ENCODE measurements around the gene ABCG4. TPM values are rescaled to one million over a fixed set of nuclear protein-coding genes. Genes with fewer than 3 reads are reported as not detected.

Gene ABCG4
- total and polyA plus RNA-seq, 2 of the 8 experiments (the other 6 are each of a cell fraction or from before 2014, with no cell fraction given), result 1.8 to 2.3 TPM

DNA sequence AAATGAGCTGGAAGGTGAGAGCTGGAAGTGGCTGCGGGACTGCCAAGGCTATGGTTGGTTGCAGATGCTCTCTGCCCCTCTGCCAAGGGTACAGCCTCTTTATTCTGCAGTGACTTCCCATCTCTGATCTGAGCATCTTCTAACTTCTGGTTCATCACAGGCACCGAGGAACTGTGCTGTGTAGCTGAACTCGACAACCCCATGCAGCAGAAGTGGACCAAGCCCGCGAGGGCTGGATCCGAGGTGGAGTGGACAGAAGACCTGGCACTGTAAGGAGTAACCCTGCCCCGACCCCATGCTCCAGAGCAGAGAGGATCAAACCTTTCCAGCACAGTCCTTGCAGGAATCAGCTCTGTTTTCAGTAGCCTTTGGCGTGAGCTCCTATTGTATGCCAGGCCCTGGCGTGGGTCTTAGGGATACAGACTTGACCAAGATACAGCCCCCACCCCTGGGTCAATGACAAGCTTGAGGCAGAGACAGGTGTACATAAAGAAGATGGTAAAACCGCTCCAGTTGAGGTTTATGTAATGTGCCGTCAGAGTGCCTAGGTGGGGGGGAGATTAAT lies 37.4 kb upstream of the ABCG4 start:
- peaks cover 12% of the 10 kb centered on the region for H3K23me2 ChIP-seq (ENCODE audit: low read depth, low read length)
- H3K79me1 ChIP-seq (ENCODE audit: low read depth, low read length), result no peaks in the 10 kb centered on the region; the same call in 1 of the 2 replicates
- H3K56ac ChIP-seq (replicated peaks; ENCODE audit: insufficient read length, low read depth, low read length), result no peak overlapping the region
- CTCF ChIA-PET (ENCODE audit: partially characterized antibody), result interaction anchor here (0.8 to 5.4 kb wide), 8 partner anchors 11 to 212 kb away, joined by 3 to 25 read pairs (median 4); no protein-coding TSS in a partner anchor
- POLR2A ChIA-PET (ENCODE audit: partially characterized antibody), result interaction anchor here (0.7 to 10.6 kb wide), 7 partner anchors 9 to 205 kb away, joined by 3 to 139 read pairs (median 5); partner anchors contain the start of genes DPAGT1, HINFP and MCAM
- DNase-seq (ENCODE audit: low read depth in 1 of 2, low spot score in 2 of 2) (no peak), FAIRE-seq (no peak)
- H3K14ac ChIP-seq (ENCODE audit: insufficient read length), result no peak overlapping the region
- no peak overlapping the region for H2BK20ac ChIP-seq (ENCODE audit: low read length)
- H3K79me2 ChIP-seq (ENCODE audit: control insufficient read depth in 1 of 2, insufficient read depth in 2 of 2, low read length in 2 of 2), result no peaks in the 10 kb centered on the region
- H3K18ac ChIP-seq (ENCODE audit: extremely low read depth, low read length), result no peak overlapping the region
- TF ChIP-seq CHD2 (IDR thresholded peaks at IDR 0.05; ENCODE audit: low read length) (no peak), POLR2A (IDR thresholded peaks at IDR 0.05; ENCODE audit: control extremely low read depth in 1 of 2, low read depth in 2 of 2, low read length in 2 of 2) (no peak), TBP (IDR thresholded peaks at IDR 0.05; ENCODE audit: low read depth, low read length) (no peak), EZH2 (IDR thresholded peaks at IDR 0.05; ENCODE audit: low read depth, low read length, severe bottlenecking) (no peak), SUZ12 (IDR thresholded peaks at IDR 0.05; ENCODE audit: low read length) (no peak), NANOG (IDR thresholded peaks at IDR 0.05; ENCODE audit: insufficient read depth, low read depth, low read length, poor library complexity, severe bottlenecking) (no peak), BRCA1 (IDR thresholded peaks at IDR 0.05; ENCODE audit: low read depth, low read length) (no peak), SIN3A (conservative IDR thresholded peaks at IDR 0.05 in 1 of 2, IDR thresholded peaks at IDR 0.05 in 1 of 2; ENCODE audit: low read depth in 1 of 2, low read length in 2 of 2) (no peak), RBBP5 (IDR thresholded peaks at IDR 0.05; ENCODE audit: borderline replicate concordance, low read depth, low read length) (no peak), GABPA (IDR thresholded peaks at IDR 0.05; ENCODE audit: borderline replicate concordance, insufficient read depth, low read length) (no peak), BCL11A (IDR thresholded peaks at IDR 0.05; ENCODE audit: low read depth in 2 of 2, low read length in 2 of 2) (no peak)
- H3K4ac ChIP-seq (replicated peaks; ENCODE audit: insufficient read length, low read depth, low read length), result no peak overlapping the region
- no peaks in the 10 kb centered on the region; a peak in 1 of 8 replicates for H3K36me3 ChIP-seq (ENCODE audit: control insufficient read depth in 2 of 4, insufficient read depth in 4 of 4, low read length in 3 of 4)
- H4K20me1 ChIP-seq (replicated peaks in 1 of 2; ENCODE audit: control insufficient read depth in 1 of 2, insufficient read depth in 2 of 2, low read length in 2 of 2), result peaks cover 0 to 4% of the 10 kb centered on the region in 2 experiments
- H3K27me3 ChIP-seq (replicated peaks in 1 of 4; ENCODE audit: control insufficient read depth in 3 of 4, extremely low read depth in 1 of 4, insufficient read depth in 3 of 4, low read length in 3 of 4), result peaks cover 2 to 20% (median 15%) of the 10 kb centered on the region in 4 experiments
- no peak overlapping the region for H4K91ac ChIP-seq (replicated peaks; ENCODE audit: insufficient read length, low read length)
- no peak overlapping the region for H2AK5ac ChIP-seq (ENCODE audit: low read depth, low read length)
- peak overlapping the region; percentile 3; the same call in 1 of the 2 replicates for H4K8ac ChIP-seq (ENCODE audit: extremely low read depth, insufficient read depth, low read length)
- no peak overlapping the region for H2BK15ac ChIP-seq (ENCODE audit: low read length)
- no peak overlapping the region for H3K4me3 ChIP-seq (ENCODE audit: extremely low read depth in 1 of 4, insufficient read depth in 2 of 4, low read depth in 3 of 4, low read length in 4 of 4)
- no peak overlapping the region for H4K5ac ChIP-seq (ENCODE audit: insufficient read length, low read depth, low read length)
- no peak overlapping the region for H2BK12ac ChIP-seq (ENCODE audit: low read depth, low read length)
- H3K4me1 ChIP-seq (replicated peaks in 1 of 4; ENCODE audit: control insufficient read depth in 3 of 4, insufficient read depth in 4 of 4, low read length in 3 of 4), result peaks cover 0 to 13% (median 7%) of the 10 kb centered on the region in 4 experiments; a peak in 6 of 7 replicates
- 88% methylated on average over 11 of the region's 11 CpGs; no CpG with 5 or more reads in 1 of the 2 experiments for WGBS, 2 experiments (ENCODE audit: extremely low coverage in 1 of 2, insufficient coverage in 1 of 2, insufficient read length in 1 of 2, insufficient replicate concordance in 2 of 2, low coverage in 1 of 2, low lambda C conversion rate in 2 of 2, missing lambda C conversion rate in 1 of 2)
- no peak overlapping the region for H2BK5ac ChIP-seq (ENCODE audit: low read depth, low read length)
- no peak overlapping the region for H2BK120ac ChIP-seq (replicated peaks; ENCODE audit: low read depth, low read length)
- no peak overlapping the region for H3K23ac ChIP-seq (ENCODE audit: insufficient read length)
- no peak overlapping the region for H2AFZ ChIP-seq (ENCODE audit: low read length)
- no peak overlapping the region for H3K4me2 ChIP-seq (ENCODE audit: insufficient read depth in 1 of 2, low read depth in 2 of 2, low read length in 2 of 2)
- H3K27ac ChIP-seq (ENCODE audit: low read depth, low read length), result no peak overlapping the region
- H3K9ac ChIP-seq (replicated peaks in 1 of 4; ENCODE audit: extremely low read depth in 1 of 4, low read depth in 3 of 4, low read length in 3 of 4), result no peak overlapping the region
- H3K9me3 ChIP-seq (ENCODE audit: insufficient read depth in 2 of 2, low read depth in 1 of 2, low read length in 1 of 2), result no peaks in the 10 kb centered on the region

Measured in H1 (cell line).